OCI-LY7 (cell line): ENCODE measurements around the gene CCNF. TPM values are rescaled to one million over a fixed set of nuclear protein-coding genes. Genes with fewer than 3 reads are reported as not detected.

ENCODE experiments used
- BruUV-seq: library from RNA; stranded (reverse); fragments of 400-500 nt; replicated peaks from 2 replicates; lab custom pipeline; 2021; lab: Mats Ljungman, UMichigan
- CTCF ChIA-PET: fragments of 300-600 bp; sonication (Branson Sonifier 250); formaldehyde crosslinking; loops from one replicate; lab custom pipeline; 2022; ENCODE audit warnings: antibody characterized with exemption; ENCODE audit not compliant: unreplicated experiment; lab: Charles Lee
- POLR2A ChIA-PET: fragments of 300-600 bp; sonication (Branson Sonifier 250); formaldehyde crosslinking; loops from one replicate; lab custom pipeline; 2022; ENCODE audit warnings: antibody characterized with exemption; lab: Charles Lee
- DNase-seq: peaks from one replicate; pipeline ENCODE4 v3.0.0-alpha.2; 2015; ENCODE audit warnings: low spot score
- H2AFZ ChIP-seq: fragments of 200-600 bp; sonication (generic), shearing (Covaris generic); 2 replicates; pipeline ENCODE4 v1.6.1; 2014; ENCODE audit warnings: mild to moderate bottlenecking, antibody characterized with exemption, low read length, moderate library complexity
- H3K27ac ChIP-seq: fragments of 200-600 bp; sonication (generic); 2 replicates; pipeline ENCODE4 v1.5.1; 2014; ENCODE audit warnings: mixed run types, low read depth, mild to moderate bottlenecking, moderate library complexity, low read length, inconsistent platforms; ENCODE audit not compliant: poor library complexity, severe bottlenecking
- H3K36me3 ChIP-seq: fragments of 200-600 bp; sonication (generic); 2 replicates; pipeline ENCODE4 v1.6.1; 2014; ENCODE audit warnings: mild to moderate bottlenecking, antibody characterized with exemption, low read length, moderate library complexity, mixed read lengths; ENCODE audit not compliant: insufficient read depth
- H3K4me1 ChIP-seq: fragments of 200-600 bp; sonication (generic); 2 replicates; pipeline ENCODE4 v1.5.1; 2014; ENCODE audit warnings: mild to moderate bottlenecking, low read length; ENCODE audit not compliant: insufficient read depth, poor library complexity, severe bottlenecking
- H3K4me2 ChIP-seq: fragments of 200-600 bp; sonication (generic); 2 replicates; pipeline ENCODE4 v1.6.1; 2014; ENCODE audit warnings: mild to moderate bottlenecking, low read length
- H3K4me3 ChIP-seq: fragments of 200-600 bp; sonication (generic); 2 replicates; pipeline ENCODE4 v1.5.1; 2014; ENCODE audit warnings: mild to moderate bottlenecking, low read depth, low read length; ENCODE audit not compliant: poor library complexity, severe bottlenecking
- H3K79me2 ChIP-seq: fragments of 200-600 bp; sonication (generic); 2 replicates; pipeline ENCODE4 v1.6.1; 2016; ENCODE audit warnings: low read depth, mild to moderate bottlenecking, low read length, moderate library complexity, mixed read lengths; ENCODE audit not compliant: insufficient read depth
- H3K9me2 ChIP-seq: fragments of 200-600 bp; sonication (generic); 2 replicates; pipeline ENCODE4 v1.6.1; 2016; ENCODE audit warnings: mild to moderate bottlenecking, low read length, mixed read lengths; ENCODE audit not compliant: insufficient read depth
- H3K9me3 ChIP-seq: fragments of 200-600 bp; sonication (generic); 2 replicates; pipeline ENCODE4 v1.6.1; 2014; ENCODE audit warnings: mild to moderate bottlenecking, mixed run types, low read length, mixed read lengths
- H4K20me1 ChIP-seq: fragments of 200-600 bp; sonication (generic); 2 replicates; pipeline ENCODE4 v1.6.1; 2014; ENCODE audit warnings: mild to moderate bottlenecking, antibody characterized with exemption, low read length, moderate library complexity, mixed read lengths; ENCODE audit not compliant: insufficient read depth
- CTCF ChIP-seq: fragments of 200-600 bp; sonication (generic); conservative IDR thresholded peaks from 2 replicates; pipeline ENCODE4 v1.5.1; 2014; ENCODE audit warnings: mild to moderate bottlenecking, antibody characterized with exemption, low read length, moderate library complexity, mixed read lengths
- EZH2phosphoT487 ChIP-seq: fragments of 200-600 bp; sonication (generic); IDR thresholded peaks from 2 replicates; pipeline ENCODE4 v1.6.1; 2018; ENCODE audit warnings: low read depth, borderline replicate concordance, mild to moderate bottlenecking, mixed run types, antibody characterized with exemption, low read length, moderate library complexity, mixed read lengths
- intact Hi-C: fragments of 100-400 bp; cut with micrococcal nuclease; formaldehyde crosslinking; loops from one replicate; pipeline ENCODE4 v1.10.0; 2022; ENCODE audit not compliant: unreplicated experiment
- total RNA-seq, 2 experiments: library from RNA; depleted of rRNA in 1 of 2; stranded (reverse); fragments of >200 nt in 1 of 2; shearing (Covaris generic) in 1 of 2; gene quantifications; 2 replicates each; pipeline ENCODE4 v1.2.3, GENCODE V29; 2014 to 2022

CCNF gene
- total RNA-seq, 2 experiments from 2014 or later: 82.1 to 83.3 TPM

- Histone ChIP-seq H3K9me3 (no peaks in the 10 kb centered on the region), H3K4me2 (peak overlapping the region; percentile 91), H3K9me2 (no peaks in the 10 kb centered on the region), H4K20me1 (peaks cover 9% of the 10 kb centered on the region; the same call in 1 of the 2 replicates), H3K36me3 (peaks cover 2% of the 10 kb centered on the region; the same call in 1 of the 2 replicates), H2AFZ (no peak overlapping the region), H3K4me3 (peak overlapping the region; percentile 60), H3K27ac (peak overlapping the region; percentile 89), H3K79me2 (peaks cover 13% of the 10 kb centered on the region; the same call in 1 of the 2 replicates), H3K4me1 (peaks cover 80% of the 10 kb centered on the region)
- no TSS peak for BruUV-seq
- POLR2A ChIA-PET: interaction anchor here (1.9 kb wide), 1 partner anchor 12 kb away, joined by 11 read pairs; the partner anchor contains the start of gene TEDC2
- TF ChIP-seq EZH2phosphoT487 (no peak), CTCF (no peak)
- CTCF ChIA-PET: no interaction called here
- no peak for DNase-seq
- intact Hi-C loops: no loop called here
Measured at GRCh38 chr16:2471653-2472487, 42.6 kb downstream of the CCNF start.

- peak overlapping the region; percentile 92 for H3K4me3 ChIP-seq
- POLR2A ChIA-PET: no interaction called here
- CTCF ChIA-PET: no interaction called here
- H4K20me1 ChIP-seq: peaks cover 9% of the 10 kb centered on the region; the same call in 1 of the 2 replicates
- peak overlapping the region; percentile 91 for H3K4me2 ChIP-seq
- H3K9me3 ChIP-seq: no peaks in the 10 kb centered on the region
- peaks cover 7% of the 10 kb centered on the region; the same call in 1 of the 2 replicates for H3K36me3 ChIP-seq
- no peak overlapping the region for H3K27ac ChIP-seq
- peaks cover 13% of the 10 kb centered on the region; the same call in 1 of the 2 replicates for H3K79me2 ChIP-seq
- H2AFZ ChIP-seq: no peak overlapping the region
- no peaks in the 10 kb centered on the region for H3K9me2 ChIP-seq
- TF ChIP-seq CTCF (no peak), EZH2phosphoT487 (no peak)
- no peak for DNase-seq
- peaks cover 74% of the 10 kb centered on the region for H3K4me1 ChIP-seq
- BruUV-seq: no TSS peak
- intact Hi-C loops: no loop called here
Measured at GRCh38 chr16:2472488-2472864, 43.2 kb downstream of the CCNF start.
